Amniotic stem cell (primary cell): ENCODE results near the gene NEGR1.
A peak's percentile ranks its signal among the peaks of the same experiment; 100 is the strongest.

ENCODE experiments used
- DNase-seq: peaks from one replicate; lab custom pipeline; 2025; lab: John Stamatoyannopoulos, UW

NEGR1 gene

GRCh38 chr1:71778940-71779339 is 503.4 kb downstream of the NEGR1 start:
- DNase-seq: no peak

GRCh38 chr1:71777094-71777493 is 505.2 kb downstream of the NEGR1 start:
- no peak for DNase-seq

- no peak for DNase-seq
These were observed 507.6 kb downstream of the NEGR1 start for GRCh38 chr1:71774705-71775104.

- peak; percentile 29 for DNase-seq
These were observed 512.2 kb downstream of the NEGR1 start for GRCh38 chr1:71770121-71770520.

GRCh38 chr1:71766748-71767147 is 515.6 kb downstream of the NEGR1 start:
- DNase-seq: no peak

- DNase-seq: no peak
These were observed 519.7 kb downstream of the NEGR1 start for GRCh38 chr1:71762514-71763255.

- DNase-seq: no peak
These were observed 526.9 kb downstream of the NEGR1 start for GRCh38 chr1:71755441-71755840.

- DNase-seq: no peak
These were observed 528.6 kb downstream of the NEGR1 start for GRCh38 chr1:71753746-71754145.

GRCh38 chr1:71745326-71745725 is 537.0 kb downstream of the NEGR1 start:
- DNase-seq: no peak

- no peak for DNase-seq
These were observed 538.5 kb downstream of the NEGR1 start for GRCh38 chr1:71743862-71744261.

- no peak for DNase-seq
These were observed 543.4 kb downstream of the NEGR1 start for GRCh38 chr1:71738910-71739309.

- no peak for DNase-seq
These were observed 544.1 kb downstream of the NEGR1 start for GRCh38 chr1:71738256-71738655.

- no peak for DNase-seq
These were observed 544.6 kb downstream of the NEGR1 start for GRCh38 chr1:71737768-71738167.

- DNase-seq: no peak
These were observed 549.2 kb downstream of the NEGR1 start for GRCh38 chr1:71733121-71733520.

GRCh38 chr1:71721532-71721931 is 560.8 kb downstream of the NEGR1 start:
- DNase-seq: no peak

GRCh38 chr1:71719330-71719729 is 563.0 kb downstream of the NEGR1 start:
- DNase-seq: no peak

GRCh38 chr1:71717186-71717585 is 565.2 kb downstream of the NEGR1 start:
- no peak for DNase-seq

- no peak for DNase-seq
These were observed 570.9 kb downstream of the NEGR1 start for GRCh38 chr1:71711456-71711855.

GRCh38 chr1:71706029-71706671 is 576.2 kb downstream of the NEGR1 start:
- no peak for DNase-seq

- no peak for DNase-seq
These were observed 584.2 kb downstream of the NEGR1 start for GRCh38 chr1:71698186-71698585.

- no peak for DNase-seq
These were observed 586.5 kb downstream of the NEGR1 start for GRCh38 chr1:71695821-71696220.

- DNase-seq: no peak
These were observed 587.3 kb downstream of the NEGR1 start for GRCh38 chr1:71695084-71695483.

GRCh38 chr1:71693581-71693980 is 588.8 kb downstream of the NEGR1 start:
- DNase-seq: no peak

GRCh38 chr1:71689635-71690034 is 592.7 kb downstream of the NEGR1 start:
- no peak for DNase-seq
